C4-2B (cell line): Measurements from ENCODE around the gene AACS.

ENCODE experiments used
- H3K27ac ChIP-seq: fragments of 450-650 bp; 2 replicates; pipeline ENCODE4 v1.5.1; 2017
- ZFX ChIP-seq: fragments of 450-650 bp; IDR thresholded peaks from 2 replicates; pipeline ENCODE4 v1.6.1; 2017
- TF ChIP-seq, protein P1 (sequence below): fragments of 450-650 bp; conservative IDR thresholded peaks from 2 replicates; pipeline ENCODE4 v1.5.1; 2017; ENCODE audit warnings: mild to moderate bottlenecking

The AACS gene

DNA sequence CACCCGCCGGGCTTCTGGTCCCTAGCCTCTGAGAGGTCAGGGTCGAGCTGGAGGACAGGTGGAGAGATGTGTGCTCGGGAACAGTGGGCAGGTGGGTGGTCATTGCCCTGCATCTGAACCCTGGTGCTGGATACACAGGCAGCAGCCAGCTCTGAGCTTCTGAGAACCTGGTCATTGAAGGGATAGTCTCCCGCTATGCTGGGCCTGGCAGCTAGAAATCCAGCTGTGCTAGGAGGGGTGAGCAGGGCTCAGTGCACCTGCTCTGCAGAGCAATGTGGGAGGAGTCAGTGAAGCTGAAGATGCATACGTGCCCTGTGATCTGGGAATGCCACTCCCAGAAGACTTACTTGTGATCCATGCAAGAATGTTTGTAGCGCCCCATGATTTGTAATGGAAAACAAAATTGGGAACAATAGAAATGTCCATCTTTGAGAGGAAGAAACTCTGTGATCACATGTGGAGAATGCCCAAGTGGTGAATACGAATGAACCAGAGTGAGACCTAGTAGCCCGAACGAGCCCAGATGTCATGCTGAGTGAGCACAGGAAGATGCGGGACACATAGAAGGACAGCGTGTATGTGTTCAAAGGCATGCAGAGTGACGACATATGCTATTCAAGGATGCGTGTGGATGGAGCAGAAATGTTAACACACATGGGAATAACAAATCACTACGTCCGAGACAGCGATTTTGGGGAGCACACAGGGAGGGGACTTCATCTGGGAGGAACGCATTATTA is 63.4 kb downstream of the AACS start:
- no peak overlapping the region for H3K27ac ChIP-seq
- TF ChIP-seq, protein P1, sequence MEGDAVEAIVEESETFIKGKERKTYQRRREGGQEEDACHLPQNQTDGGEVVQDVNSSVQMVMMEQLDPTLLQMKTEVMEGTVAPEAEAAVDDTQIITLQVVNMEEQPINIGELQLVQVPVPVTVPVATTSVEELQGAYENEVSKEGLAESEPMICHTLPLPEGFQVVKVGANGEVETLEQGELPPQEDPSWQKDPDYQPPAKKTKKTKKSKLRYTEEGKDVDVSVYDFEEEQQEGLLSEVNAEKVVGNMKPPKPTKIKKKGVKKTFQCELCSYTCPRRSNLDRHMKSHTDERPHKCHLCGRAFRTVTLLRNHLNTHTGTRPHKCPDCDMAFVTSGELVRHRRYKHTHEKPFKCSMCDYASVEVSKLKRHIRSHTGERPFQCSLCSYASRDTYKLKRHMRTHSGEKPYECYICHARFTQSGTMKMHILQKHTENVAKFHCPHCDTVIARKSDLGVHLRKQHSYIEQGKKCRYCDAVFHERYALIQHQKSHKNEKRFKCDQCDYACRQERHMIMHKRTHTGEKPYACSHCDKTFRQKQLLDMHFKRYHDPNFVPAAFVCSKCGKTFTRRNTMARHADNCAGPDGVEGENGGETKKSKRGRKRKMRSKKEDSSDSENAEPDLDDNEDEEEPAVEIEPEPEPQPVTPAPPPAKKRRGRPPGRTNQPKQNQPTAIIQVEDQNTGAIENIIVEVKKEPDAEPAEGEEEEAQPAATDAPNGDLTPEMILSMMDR, result no peak
- TF ChIP-seq ZFX, result no peak

DNA sequence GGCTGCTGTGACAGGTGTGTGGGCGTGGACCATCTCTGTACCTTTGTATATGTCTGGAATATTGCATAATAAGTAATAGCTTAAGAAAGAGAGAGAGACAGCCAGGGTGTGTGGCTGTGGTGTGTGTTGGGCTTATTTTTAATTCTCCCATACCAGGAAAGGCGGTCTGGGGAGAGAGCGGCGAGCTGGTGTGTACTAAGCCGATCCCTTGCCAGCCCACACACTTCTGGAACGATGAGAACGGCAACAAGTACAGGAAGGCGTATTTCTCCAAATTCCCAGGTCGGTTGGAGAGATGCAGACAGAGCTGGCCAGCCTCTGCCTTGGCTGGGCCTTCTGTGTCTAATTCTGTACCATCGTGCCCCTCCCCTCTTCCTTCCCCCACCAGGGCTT is 63.9 kb downstream of the AACS start:
- no peak overlapping the region for H3K27ac ChIP-seq
- TF ChIP-seq, protein P1, result no peak
- TF ChIP-seq ZFX, result no peak

DNA sequence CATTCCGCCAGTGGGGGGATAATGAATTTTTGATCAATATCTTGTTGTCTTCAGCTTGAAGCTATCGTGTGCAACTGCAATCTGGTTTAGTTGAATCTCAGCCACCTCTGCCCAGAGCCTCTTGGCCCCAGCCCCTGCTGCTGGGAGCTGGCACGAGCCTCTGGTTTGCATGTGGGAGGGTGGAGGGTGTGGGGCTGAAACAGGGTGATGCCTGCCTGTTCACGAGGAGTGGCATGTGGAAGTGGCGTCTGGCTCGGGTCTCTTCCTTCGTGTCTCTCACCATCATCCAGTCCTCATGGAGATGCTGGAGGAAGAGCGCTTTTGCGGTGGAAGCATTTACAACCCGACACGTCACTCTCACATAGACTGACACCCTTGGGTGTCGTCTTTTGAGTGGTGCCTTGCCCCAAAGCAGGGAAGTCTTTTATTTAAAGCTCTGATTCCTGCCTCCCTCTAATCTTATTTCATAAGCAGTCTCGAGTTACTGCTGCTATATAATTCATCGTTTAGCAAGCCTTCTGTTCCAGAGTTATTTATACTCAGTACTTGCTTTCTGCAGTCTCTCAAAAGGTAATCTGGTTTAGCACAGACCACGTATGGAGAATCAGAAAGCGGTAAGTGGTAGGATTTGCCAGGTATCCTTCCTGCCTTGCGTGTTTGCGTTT is 64.5 kb downstream of the AACS start:
- no peak for TF ChIP-seq ZFX
- TF ChIP-seq, protein P1, result no peak
- H3K27ac ChIP-seq, result no peak overlapping the region

DNA sequence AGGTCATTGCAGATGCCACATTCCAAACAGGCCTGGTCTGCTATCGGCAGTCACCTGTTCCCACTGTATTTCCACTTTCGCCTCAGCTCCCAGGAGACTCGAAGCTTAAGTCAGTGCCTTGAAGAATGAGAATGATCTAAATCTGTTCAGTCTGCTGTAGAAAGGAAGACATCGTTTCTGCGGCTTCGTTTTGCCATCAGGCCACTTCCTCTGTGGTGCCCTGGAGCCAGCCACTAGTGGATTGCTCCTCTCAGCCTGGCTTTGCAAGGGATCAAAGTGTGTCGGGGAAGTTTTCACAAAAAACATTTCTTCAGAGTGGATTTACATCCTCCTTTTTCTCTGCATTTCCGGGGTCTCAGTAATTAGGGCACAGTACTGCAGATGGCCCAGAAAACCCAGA is 66.7 kb downstream of the AACS start:
- TF ChIP-seq, protein P1, result no peak
- TF ChIP-seq ZFX, result no peak
- H3K27ac ChIP-seq, result no peak overlapping the region

DNA sequence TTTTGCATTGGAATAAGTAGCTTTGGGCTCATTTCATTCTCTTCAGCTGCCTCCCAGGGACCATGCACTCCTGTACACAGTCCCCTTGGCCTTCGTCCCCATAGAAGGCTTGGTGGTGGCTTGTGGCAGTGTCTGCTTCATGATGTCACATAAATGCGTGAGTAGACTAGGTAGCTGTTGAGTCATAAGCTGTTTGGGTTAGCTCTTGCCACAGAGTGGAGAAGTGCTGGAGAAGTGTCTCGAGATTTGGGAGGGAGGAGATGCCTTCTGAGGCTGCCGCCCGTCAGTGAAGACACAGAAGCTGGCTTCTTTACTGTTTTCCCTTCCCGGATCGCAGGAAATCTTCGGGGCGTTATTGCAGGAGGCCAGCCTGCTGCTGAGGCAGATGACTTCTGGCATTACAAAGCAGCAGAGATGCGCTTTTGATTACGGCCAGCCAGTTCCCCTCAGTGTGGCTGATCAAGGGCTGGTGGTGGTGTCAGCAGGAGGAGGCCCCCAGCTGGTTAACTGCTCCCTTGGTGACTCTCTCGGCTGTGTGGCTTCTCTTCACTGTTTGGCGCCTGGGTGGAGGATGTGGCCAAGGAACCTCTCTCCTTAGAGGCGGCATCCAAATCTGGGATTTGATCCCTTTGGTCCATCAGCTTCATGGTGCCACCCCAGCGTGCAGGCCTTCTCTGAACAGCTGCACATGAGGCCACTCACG is 67.6 kb downstream of the AACS start:
- H3K27ac ChIP-seq, result no peak overlapping the region
- TF ChIP-seq, protein P1, result no peak

DNA sequence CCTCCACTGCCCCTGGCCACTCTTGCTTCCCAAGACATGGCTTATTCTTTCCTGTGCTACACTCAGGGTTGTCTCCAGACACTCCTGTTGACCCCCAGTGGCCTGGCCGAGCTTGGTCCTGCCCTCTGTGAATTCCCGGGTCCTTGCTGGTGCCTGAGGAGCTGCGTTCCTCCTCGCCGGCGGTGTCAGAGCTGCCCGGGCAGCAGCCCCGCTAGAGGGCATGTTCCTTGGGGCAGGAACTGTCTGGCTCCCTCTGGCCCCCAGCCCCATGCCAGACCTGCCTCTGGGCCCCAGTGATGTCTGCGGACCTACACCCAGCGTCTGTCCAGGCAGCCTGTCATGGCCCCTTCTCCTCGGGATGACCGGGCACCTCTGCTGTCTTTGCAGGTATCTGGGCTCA is 68.4 kb downstream of the AACS start:
- no peak for TF ChIP-seq ZFX
- TF ChIP-seq, protein P1, result no peak
- no peak overlapping the region for H3K27ac ChIP-seq

DNA sequence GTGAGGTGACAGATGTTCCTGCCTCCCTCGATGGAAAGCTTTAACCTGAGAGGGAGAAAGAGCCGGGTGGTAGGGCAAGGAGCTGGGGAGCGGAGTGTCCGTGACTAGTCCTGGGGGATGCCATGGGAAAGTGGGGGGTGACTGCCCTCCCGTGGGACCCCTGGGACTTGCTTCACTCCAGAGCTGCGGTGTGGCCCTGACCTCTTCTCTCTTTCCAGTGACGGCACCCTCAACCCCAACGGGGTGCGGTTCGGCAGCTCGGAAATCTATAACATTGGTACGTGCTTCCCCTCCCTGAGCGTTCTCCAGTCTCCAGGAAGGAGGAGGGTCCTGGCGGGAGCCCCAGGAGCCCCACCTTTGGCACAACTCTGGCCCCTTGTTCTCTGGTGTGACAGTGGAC is 69.3 kb downstream of the AACS start:
- no peak for TF ChIP-seq ZFX
- TF ChIP-seq, protein P1, result no peak
- H3K27ac ChIP-seq, result no peak overlapping the region
